ENCODE data around the gene ROS1.

GRCh38 chr6:117268924-117269323 is 156.8 kb downstream of the ROS1 start:
- TF ChIP-seq GATA2 (IDR thresholded peaks at IDR 0.05; ENCODE audit: low read depth, low read length) (no peak), GATA3 (IDR thresholded peaks at IDR 0.05; ENCODE audit: low read depth, low read length) (no peak)

Data from SH-SY5Y (cell line).